Tibial artery (tissue), 4 donors: ENCODE measurements around the gene SMCO2.

ENCODE experiments used
- DNase-seq, 2 donors: peaks; one replicate each; pipeline ENCODE4 v3.0.0-alpha.2; 2019
- H3K27ac ChIP-seq, 2 donors: fragments of 200-600 bp; sonication (generic) in 1 of 2; 1 replicate in 1 of 2; 2 replicates in 1 of 2; pipeline ENCODE4 v1.5.1; 2018 to 2019; ENCODE audit warnings: mild to moderate bottlenecking in 1 of 2
- H3K27me3 ChIP-seq, 2 donors: fragments of 200-600 bp; sonication (generic) in 1 of 2; one replicate each; pipeline versions ENCODE4 v1.5.1 to v1.6.0; 2016 to 2019
- H3K36me3 ChIP-seq, 3 donors: fragments of 200-600 bp; sonication (generic) in 2 of 3; one replicate each; pipeline ENCODE4 v1.5.1; 2016 to 2019; ENCODE audit warnings: mild to moderate bottlenecking in 2 of 3
- H3K4me1 ChIP-seq, 4 donors: fragments of 200-600 bp; sonication (generic) in 2 of 4; 1 replicate in 3 of 4; 2 replicates in 1 of 4; pipeline ENCODE4 v1.5.1; 2016 to 2019
- H3K4me3 ChIP-seq, 2 donors: fragments of 200-600 bp; sonication (generic) in 1 of 2; 1 replicate in 1 of 2; 2 replicates in 1 of 2; pipeline ENCODE4 v1.5.1; 2018 to 2019; ENCODE audit warnings: mild to moderate bottlenecking in 2 of 2
- H3K9me3 ChIP-seq, 3 donors: fragments of 200-600 bp; sonication (generic) in 1 of 3; one replicate each; pipeline ENCODE4 v1.5.1; 2016 to 2019
- CTCF ChIP-seq, 2 experiments: fragments of 200-600 bp in 1 of 2; fragments of 450-650 bp in 1 of 2; IDR thresholded peaks; one replicate each; pipeline ENCODE4 v1.5.1; 2017 to 2019; ENCODE audit warnings: antibody characterized with exemption in 2 of 2, mild to moderate bottlenecking in 1 of 2, moderate library complexity in 1 of 2
- intact Hi-C: fragments of 100-400 bp; cut with DNase I; formaldehyde crosslinking; loops from one replicate; pipeline ENCODE4 v1.15.0; 2023; ENCODE audit warnings: low total_unique reads

Gene SMCO2

GRCh38 chr12:27463511-27464219 lies 17.1 kb downstream of the SMCO2 start:
- H3K9me3 ChIP-seq, result no peaks in the 10 kb centered on the region
- no peaks in the 10 kb centered on the region for H3K4me1 ChIP-seq
- no peak for TF ChIP-seq CTCF (IDR thresholded peaks at IDR 0.05)
- no peak overlapping the region for H3K4me3 ChIP-seq
- H3K27ac ChIP-seq, result no peak overlapping the region
- H3K27me3 ChIP-seq, result no peaks in the 10 kb centered on the region
- DNase-seq, result no peak
- H3K36me3 ChIP-seq, result no peaks in the 10 kb centered on the region
- intact Hi-C loops, result no loop called here

GRCh38 chr12:27464220-27464554 lies 17.7 kb downstream of the SMCO2 start:
- Histone ChIP-seq H3K4me3 (no peak overlapping the region), H3K27ac (no peak overlapping the region), H3K4me1 (no peaks in the 10 kb centered on the region), H3K9me3 (no peaks in the 10 kb centered on the region), H3K27me3 (no peaks in the 10 kb centered on the region), H3K36me3 (no peaks in the 10 kb centered on the region)
- intact Hi-C loops, result no loop called here
- TF ChIP-seq CTCF (IDR thresholded peaks at IDR 0.05), result no peak
- DNase-seq, result no peak

GRCh38 chr12:27467641-27468040 lies 21.1 kb downstream of the SMCO2 start:
- Histone ChIP-seq H3K4me1 (no peaks in the 10 kb centered on the region), H3K36me3 (no peaks in the 10 kb centered on the region), H3K9me3 (no peaks in the 10 kb centered on the region), H3K4me3 (no peak overlapping the region), H3K27ac (no peak overlapping the region), H3K27me3 (no peaks in the 10 kb centered on the region)
- TF ChIP-seq CTCF (IDR thresholded peaks at IDR 0.05), result no peak
- no peak for DNase-seq
- intact Hi-C loops, result no loop called here

GRCh38 chr12:27468241-27468640 lies 21.7 kb downstream of the SMCO2 start:
- no peak overlapping the region for H3K4me3 ChIP-seq
- H3K27ac ChIP-seq, result no peak overlapping the region
- no peaks in the 10 kb centered on the region for H3K9me3 ChIP-seq
- H3K36me3 ChIP-seq, result no peaks in the 10 kb centered on the region
- no peak for TF ChIP-seq CTCF (IDR thresholded peaks at IDR 0.05)
- intact Hi-C loops, result no loop called here
- no peaks in the 10 kb centered on the region for H3K4me1 ChIP-seq
- H3K27me3 ChIP-seq, result no peaks in the 10 kb centered on the region
- DNase-seq, result no peak

GRCh38 chr12:27469176-27469736 lies 22.7 kb downstream of the SMCO2 start:
- no peaks in the 10 kb centered on the region for H3K27me3 ChIP-seq
- H3K9me3 ChIP-seq, result no peaks in the 10 kb centered on the region
- no peak for TF ChIP-seq CTCF (IDR thresholded peaks at IDR 0.05)
- intact Hi-C loops, result no loop called here
- no peaks in the 10 kb centered on the region for H3K4me1 ChIP-seq
- no peak for DNase-seq
- no peaks in the 10 kb centered on the region for H3K36me3 ChIP-seq
- no peak overlapping the region for H3K4me3 ChIP-seq
- H3K27ac ChIP-seq, result no peak overlapping the region
